Activated naive CD4-positive, alpha-beta T cell treated with anti-CD3 and anti-CD28 coated beads, Interleukin-2, amount 50 U/mL, for 24 hours (primary cell): ENCODE results near the gene SPATA9.

Experiments
- H3K27ac Mint-ChIP-seq: one replicate; pipeline ENCODE4 v1.8.0; 2021; ENCODE audit warnings: mild to moderate bottlenecking, mixed read lengths
- H3K27me3 Mint-ChIP-seq: one replicate; pipeline ENCODE4 v1.8.0; 2021; ENCODE audit warnings: mixed read lengths
- H3K36me3 Mint-ChIP-seq: one replicate; pipeline ENCODE4 v1.8.0; 2021; ENCODE audit warnings: mixed read lengths
- H3K4me1 Mint-ChIP-seq: one replicate; pipeline ENCODE4 v1.8.0; 2021; ENCODE audit warnings: mixed read lengths
- H3K4me3 Mint-ChIP-seq: one replicate; pipeline ENCODE4 v1.8.0; 2021; ENCODE audit warnings: mild to moderate bottlenecking, mixed read lengths
- H3K9me3 Mint-ChIP-seq: one replicate; pipeline ENCODE4 v1.8.0; 2021; ENCODE audit warnings: mixed read lengths

Gene SPATA9

GRCh38 chr5:95682891-95683290 is at the start of gene SPATA9:
Gene SPATA9 (minus strand): TSS chr5:95682991. CDS start chr5:95682854, 137 bp downstream.
- H3K36me3 Mint-ChIP-seq = no peaks in the 10 kb centered on the region
- H3K27me3 Mint-ChIP-seq = peaks cover 1% of the 10 kb centered on the region
- no peaks in the 10 kb centered on the region for H3K9me3 Mint-ChIP-seq
- no peak within 1 kb of the TSS for H3K27ac Mint-ChIP-seq
- H3K4me3 Mint-ChIP-seq = no peak within 1 kb of the TSS
- no peaks in the 10 kb centered on the region for H3K4me1 Mint-ChIP-seq

DNA sequence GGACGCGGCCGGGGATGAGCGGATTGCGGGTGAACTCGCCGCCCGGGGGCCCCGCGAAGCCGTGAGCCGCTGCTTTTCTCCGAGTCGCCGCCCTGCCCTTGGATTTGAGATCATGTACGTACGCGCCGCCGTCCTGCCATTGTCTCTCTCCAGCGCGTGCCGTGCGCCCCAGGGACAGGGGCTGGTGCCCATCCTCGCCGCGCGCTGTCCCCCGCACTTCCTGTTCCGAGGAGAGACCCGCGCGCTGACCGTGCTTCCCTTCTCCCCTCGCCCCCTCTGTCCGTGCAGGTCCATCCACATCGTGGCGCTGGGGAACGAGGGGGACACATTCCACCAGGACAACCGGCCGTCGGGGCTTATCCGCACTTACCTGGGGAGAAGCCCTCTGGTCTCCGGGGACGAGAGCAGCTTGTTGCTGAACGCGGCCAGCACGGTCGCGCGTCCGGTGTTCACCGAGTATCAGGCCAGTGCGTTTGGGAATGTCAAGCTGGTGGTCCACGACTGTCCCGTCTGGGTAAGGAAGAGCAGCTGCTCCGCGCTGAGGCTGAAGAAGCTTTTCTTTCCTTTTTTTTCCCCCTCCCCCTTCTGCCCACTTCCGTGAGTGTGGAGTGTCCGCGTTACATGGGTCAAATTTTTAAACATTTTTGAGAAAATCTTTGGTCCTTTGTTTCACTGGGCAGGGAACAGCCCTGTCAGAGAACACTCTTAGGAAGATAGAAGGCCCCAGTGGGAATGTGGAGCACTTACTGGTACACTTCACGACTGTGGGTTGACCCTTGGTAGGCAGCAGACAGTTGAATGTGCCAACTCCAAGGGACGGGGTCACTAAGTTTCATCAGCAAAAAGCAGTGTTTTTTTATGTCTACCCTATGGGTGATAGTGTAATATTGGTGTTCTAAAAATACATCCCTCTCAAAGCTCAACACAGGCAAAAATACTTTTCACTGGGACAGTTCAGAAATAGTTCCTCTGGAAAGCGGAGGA is 49.1 kb upstream of the SPATA9 start:
- Mint-ChIP-seq H3K4me3 (peak overlapping the region; percentile 85), H3K4me1 (peaks cover 60% of the 10 kb centered on the region), H3K27me3 (peaks cover 21% of the 10 kb centered on the region), H3K36me3 (no peaks in the 10 kb centered on the region), H3K9me3 (no peaks in the 10 kb centered on the region), H3K27ac (peak overlapping the region; percentile 2)

- Mint-ChIP-seq H3K27ac (peak within 1 kb of the TSS; percentile 36), H3K36me3 (no peaks in the 10 kb centered on the region), H3K9me3 (no peaks in the 10 kb centered on the region), H3K4me3 (peak within 1 kb of the TSS; percentile 85), H3K27me3 (peaks cover 21% of the 10 kb centered on the region), H3K4me1 (peaks cover 67% of the 10 kb centered on the region)
Measured at GRCh38 chr5:95730730-95731570, 48.2 kb upstream of the SPATA9 start, which contains the start of gene RHOBTB3. Gene RHOBTB3 (plus strand): TSS chr5:95731336. CDS start chr5:95731683, 347 bp downstream.

GRCh38 chr5:95730011-95730700 is 47.4 kb upstream of the SPATA9 start:
- H3K4me3 Mint-ChIP-seq = peak overlapping the region; percentile 80

GRCh38 chr5:95729115-95730010 is 46.6 kb upstream of the SPATA9 start:
- H3K27ac Mint-ChIP-seq = peak overlapping the region; percentile 60
- H3K4me3 Mint-ChIP-seq = peak overlapping the region; percentile 5
- H3K9me3 Mint-ChIP-seq = no peaks in the 10 kb centered on the region
- H3K36me3 Mint-ChIP-seq = no peaks in the 10 kb centered on the region
- H3K4me1 Mint-ChIP-seq = peaks cover 58% of the 10 kb centered on the region
- H3K27me3 Mint-ChIP-seq = peaks cover 18% of the 10 kb centered on the region

More at GRCh38 chr5:95730011-95730700, 47.4 kb upstream of the SPATA9 start:
- no peaks in the 10 kb centered on the region for H3K9me3 Mint-ChIP-seq
- no peaks in the 10 kb centered on the region for H3K36me3 Mint-ChIP-seq
- H3K4me1 Mint-ChIP-seq = peaks cover 66% of the 10 kb centered on the region
- H3K27ac Mint-ChIP-seq = peak overlapping the region; percentile 11
- peaks cover 20% of the 10 kb centered on the region for H3K27me3 Mint-ChIP-seq

DNA sequence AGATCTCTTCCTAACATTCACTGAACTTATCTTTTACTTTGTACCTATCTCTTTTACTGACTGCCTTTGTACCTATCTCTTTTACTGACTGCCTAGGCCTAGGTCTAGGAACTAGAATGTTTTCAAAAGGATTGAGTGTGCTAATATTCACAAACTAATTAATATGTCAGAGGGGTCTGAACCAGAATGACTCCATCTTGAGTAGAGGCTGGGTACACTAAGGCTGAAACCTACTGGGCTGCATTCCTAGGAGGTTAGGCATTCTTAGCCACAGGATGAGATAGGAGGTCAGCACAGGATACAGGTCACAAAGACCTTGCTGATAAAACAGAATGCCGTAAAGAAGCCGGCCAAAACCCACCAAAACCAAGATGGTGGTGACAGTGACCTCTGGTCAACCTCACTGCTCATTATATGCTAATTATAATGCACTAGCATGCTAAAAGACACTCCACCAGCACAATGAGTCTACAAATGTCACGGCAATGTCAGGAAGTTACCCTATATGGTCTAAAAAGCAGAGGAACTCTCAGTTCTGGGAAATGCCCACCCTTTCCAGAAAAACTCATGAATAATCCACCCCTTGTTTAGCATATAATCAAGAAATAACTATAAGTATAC is 45.8 kb upstream of the SPATA9 start:
- H3K4me3 Mint-ChIP-seq = no peak overlapping the region
- H3K9me3 Mint-ChIP-seq = no peaks in the 10 kb centered on the region
- H3K27me3 Mint-ChIP-seq = peaks cover 18% of the 10 kb centered on the region
- peak overlapping the region; percentile 0 for H3K27ac Mint-ChIP-seq
- H3K4me1 Mint-ChIP-seq = peaks cover 62% of the 10 kb centered on the region
- H3K36me3 Mint-ChIP-seq = no peaks in the 10 kb centered on the region

- H3K9me3 Mint-ChIP-seq = no peaks in the 10 kb centered on the region
- peaks cover 59% of the 10 kb centered on the region for H3K4me1 Mint-ChIP-seq
- no peak overlapping the region for H3K4me3 Mint-ChIP-seq
- H3K36me3 Mint-ChIP-seq = no peaks in the 10 kb centered on the region
- peaks cover 10% of the 10 kb centered on the region for H3K27me3 Mint-ChIP-seq
- H3K27ac Mint-ChIP-seq = no peak overlapping the region
Measured at GRCh38 chr5:95727764-95728191, 45.0 kb upstream of the SPATA9 start.

- H3K36me3 Mint-ChIP-seq = no peaks in the 10 kb centered on the region
- peaks cover 6% of the 10 kb centered on the region for H3K27me3 Mint-ChIP-seq
- H3K4me1 Mint-ChIP-seq = peaks cover 55% of the 10 kb centered on the region
- no peak overlapping the region for H3K4me3 Mint-ChIP-seq
- no peaks in the 10 kb centered on the region for H3K9me3 Mint-ChIP-seq
- H3K27ac Mint-ChIP-seq = peak overlapping the region; percentile 33
Measured at GRCh38 chr5:95726811-95727763, 44.3 kb upstream of the SPATA9 start.

- Mint-ChIP-seq H3K36me3 (no peaks in the 10 kb centered on the region), H3K9me3 (no peaks in the 10 kb centered on the region), H3K27ac (no peak overlapping the region), H3K4me1 (peaks cover 52% of the 10 kb centered on the region), H3K27me3 (peaks cover 5% of the 10 kb centered on the region), H3K4me3 (no peak overlapping the region)
Measured at GRCh38 chr5:95725937-95726810, 43.4 kb upstream of the SPATA9 start.

DNA sequence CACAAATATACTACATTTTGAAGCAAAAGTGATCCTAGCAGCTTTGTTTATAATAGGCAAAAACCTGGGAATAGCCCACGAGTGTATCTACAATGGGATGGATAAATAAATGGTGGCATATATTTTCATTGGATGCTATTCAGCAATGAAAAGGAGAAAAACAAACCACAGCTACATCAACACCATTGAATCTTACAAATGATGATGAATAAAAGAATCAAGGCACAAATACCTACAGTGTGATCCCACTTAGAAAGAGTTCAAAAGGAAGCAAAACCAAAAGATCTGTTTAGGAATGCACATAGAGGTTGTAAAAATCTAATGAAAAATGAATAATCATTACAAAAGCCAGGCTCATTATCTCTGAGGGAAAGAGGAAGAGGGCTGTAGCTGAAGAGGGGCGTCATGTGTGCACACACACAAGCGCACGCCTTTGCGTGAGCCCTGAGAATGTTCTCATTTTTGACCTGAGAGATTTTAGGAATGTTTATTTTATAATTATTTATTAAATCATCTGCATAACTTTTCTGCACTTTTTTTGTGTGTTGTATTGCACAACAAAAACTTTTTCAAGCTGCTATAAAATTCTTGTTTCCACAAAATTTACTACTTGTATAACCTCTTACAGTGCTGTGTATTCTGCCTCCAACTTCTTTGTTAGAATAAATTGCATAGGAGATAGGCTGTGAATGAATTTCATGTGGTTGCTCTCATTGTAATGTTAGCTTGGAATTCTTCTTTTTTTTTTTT is 42.5 kb upstream of the SPATA9 start:
- no peak overlapping the region for H3K27ac Mint-ChIP-seq
- H3K27me3 Mint-ChIP-seq = peaks cover 1% of the 10 kb centered on the region
- H3K4me3 Mint-ChIP-seq = no peak overlapping the region
- peaks cover 46% of the 10 kb centered on the region for H3K4me1 Mint-ChIP-seq
- no peaks in the 10 kb centered on the region for H3K36me3 Mint-ChIP-seq
- H3K9me3 Mint-ChIP-seq = no peaks in the 10 kb centered on the region

DNA sequence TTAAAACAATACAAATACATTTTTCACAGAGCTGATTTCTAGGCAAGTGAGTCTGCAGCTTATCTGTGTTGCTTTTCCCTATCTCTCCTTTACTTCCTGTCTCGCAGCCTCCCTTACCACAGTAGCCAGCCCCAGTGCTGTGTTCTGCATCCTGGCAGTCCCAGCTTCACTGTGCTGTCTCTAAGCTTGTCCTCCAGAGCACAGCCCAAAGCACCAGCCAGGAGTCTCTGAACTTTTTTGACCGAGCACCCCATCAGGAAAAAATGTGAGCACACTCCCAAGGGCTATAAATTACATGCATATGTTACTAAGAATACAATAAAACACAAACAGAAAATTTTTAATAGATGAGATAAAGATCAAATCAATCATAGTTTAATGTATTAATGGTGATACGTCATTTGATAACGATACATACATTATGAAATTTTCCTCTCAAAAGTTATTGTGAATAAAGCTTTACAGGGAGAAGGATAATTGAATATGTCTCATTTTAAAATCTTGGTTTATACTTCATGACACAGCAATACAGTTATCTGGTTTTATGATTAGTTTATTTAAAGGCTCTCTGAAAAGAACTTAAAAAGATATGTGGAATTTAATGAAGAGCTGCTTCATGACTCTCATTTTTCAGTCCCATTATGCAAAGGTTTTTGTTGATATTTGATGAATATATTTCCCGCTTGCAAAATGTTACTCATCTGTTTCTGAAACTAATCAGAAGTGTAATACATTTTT is 41.0 kb upstream of the SPATA9 start:
- Mint-ChIP-seq H3K27ac (no peak overlapping the region), H3K27me3 (no peaks in the 10 kb centered on the region), H3K36me3 (no peaks in the 10 kb centered on the region), H3K4me1 (peaks cover 38% of the 10 kb centered on the region), H3K9me3 (no peaks in the 10 kb centered on the region), H3K4me3 (no peak overlapping the region)
